T-helper 17 cell (primary cell): Measurements from ENCODE around the gene PHLPP2. TPM values are rescaled to one million over a fixed set of nuclear protein-coding genes. Genes with fewer than 3 reads are reported as not detected.
A peak's percentile ranks its signal among the peaks of the same experiment; 100 is the strongest.
"Not testable (repeated sequence)": the region's sequence is repeated elsewhere in the genome, so short reads cannot be mapped to it uniquely, and the experiment has no call there.

Experiments
- ATAC-seq: fragments of 150-1000 bp; cut with Tn5 transposase; 2 replicates; pipeline ENCODE4 v1.10.0; 2021; ENCODE audit warnings: mild to moderate bottlenecking, moderate library complexity
- DNase-seq, 3 donors: peaks; one replicate each; pipeline versions ENCODE4 v3.0.0 to v3.0.0-alpha.2; 2020 to 2021
- H3K9me3 ChIP-seq: one replicate; pipeline ENCODE4 v1.7.0; 2013; ENCODE audit warnings: low read length, mild to moderate bottlenecking; ENCODE audit not compliant: control insufficient read depth, poor library complexity, severe bottlenecking
- H3K27ac Mint-ChIP-seq: one replicate; pipeline ENCODE4 v1.8.0; 2022; ENCODE audit warnings: mild to moderate bottlenecking, moderate library complexity, mixed read lengths
- H3K27me3 Mint-ChIP-seq: one replicate; pipeline ENCODE4 v1.8.0; 2022; ENCODE audit warnings: mixed read lengths
- H3K36me3 Mint-ChIP-seq: one replicate; pipeline ENCODE4 v1.8.0; 2022; ENCODE audit warnings: low read depth, mixed read lengths
- H3K4me1 Mint-ChIP-seq: one replicate; pipeline ENCODE4 v1.8.0; 2022; ENCODE audit warnings: mild to moderate bottlenecking, mixed read lengths
- H3K4me3 Mint-ChIP-seq: one replicate; pipeline ENCODE4 v1.8.0; 2022; ENCODE audit warnings: mild to moderate bottlenecking, moderate library complexity, mixed read lengths
- total RNA-seq, 4 donors: library from RNA in 2 of 4; stranded (reverse) in 2 of 4; gene quantifications; one replicate each; pipeline ENCODE4 v1.2.3 and lab custom pipeline; 2022 to 2026

PHLPP2 gene
- total RNA-seq, 2 donors from 2014 or later, result 9.3 to 10.2 TPM

- no peaks in the 10 kb centered on the region for H3K27me3 Mint-ChIP-seq
- H3K9me3 ChIP-seq, result no peaks in the 10 kb centered on the region
- peaks cover 4% of the 10 kb centered on the region for H3K36me3 Mint-ChIP-seq
- no peak overlapping the region for H3K4me3 Mint-ChIP-seq
- H3K27ac Mint-ChIP-seq, result no peak overlapping the region
- no peak for ATAC-seq
- DNase-seq, result no peak
- peaks cover 2% of the 10 kb centered on the region for H3K4me1 Mint-ChIP-seq
These were observed 88.9 kb downstream of the PHLPP2 start for GRCh38 chr16:71635632-71636031.

GRCh38 chr16:71631776-71632175, 92.7 kb downstream of the PHLPP2 start:
- Mint-ChIP-seq H3K36me3 (peaks cover 2% of the 10 kb centered on the region), H3K27ac (no peak overlapping the region), H3K4me3 (no peak overlapping the region), H3K27me3 (peaks cover 11% of the 10 kb centered on the region), H3K4me1 (peaks cover 2% of the 10 kb centered on the region)
- no peaks in the 10 kb centered on the region for H3K9me3 ChIP-seq
- ATAC-seq, result no peak
- no peak for DNase-seq

DNA sequence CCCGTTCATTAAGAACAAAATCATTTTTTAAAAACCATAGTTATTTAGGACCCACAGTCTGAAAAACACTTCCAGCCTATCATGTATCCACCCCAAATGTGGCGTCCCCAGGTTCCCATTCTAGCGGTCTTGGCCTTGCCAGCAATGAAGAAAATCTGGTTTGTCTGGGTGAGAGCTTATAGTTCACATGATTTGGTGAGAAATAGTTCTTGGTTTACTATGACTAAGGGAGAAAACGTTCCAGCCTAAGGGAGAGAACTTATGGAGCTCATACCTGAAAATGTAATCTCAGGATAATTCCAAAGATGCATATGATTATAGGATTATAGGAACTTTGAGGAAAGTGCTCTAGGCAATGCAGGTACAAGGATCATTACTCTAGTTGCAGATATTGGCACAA, 93.7 kb downstream of the PHLPP2 start:
- Mint-ChIP-seq H3K4me3 (no peak overlapping the region), H3K36me3 (peaks cover 2% of the 10 kb centered on the region), H3K27ac (no peak overlapping the region), H3K4me1 (peaks cover 4% of the 10 kb centered on the region), H3K27me3 (peaks cover 11% of the 10 kb centered on the region)
- no peaks in the 10 kb centered on the region for H3K9me3 ChIP-seq
- ATAC-seq (no peak), DNase-seq (no peak)

DNA sequence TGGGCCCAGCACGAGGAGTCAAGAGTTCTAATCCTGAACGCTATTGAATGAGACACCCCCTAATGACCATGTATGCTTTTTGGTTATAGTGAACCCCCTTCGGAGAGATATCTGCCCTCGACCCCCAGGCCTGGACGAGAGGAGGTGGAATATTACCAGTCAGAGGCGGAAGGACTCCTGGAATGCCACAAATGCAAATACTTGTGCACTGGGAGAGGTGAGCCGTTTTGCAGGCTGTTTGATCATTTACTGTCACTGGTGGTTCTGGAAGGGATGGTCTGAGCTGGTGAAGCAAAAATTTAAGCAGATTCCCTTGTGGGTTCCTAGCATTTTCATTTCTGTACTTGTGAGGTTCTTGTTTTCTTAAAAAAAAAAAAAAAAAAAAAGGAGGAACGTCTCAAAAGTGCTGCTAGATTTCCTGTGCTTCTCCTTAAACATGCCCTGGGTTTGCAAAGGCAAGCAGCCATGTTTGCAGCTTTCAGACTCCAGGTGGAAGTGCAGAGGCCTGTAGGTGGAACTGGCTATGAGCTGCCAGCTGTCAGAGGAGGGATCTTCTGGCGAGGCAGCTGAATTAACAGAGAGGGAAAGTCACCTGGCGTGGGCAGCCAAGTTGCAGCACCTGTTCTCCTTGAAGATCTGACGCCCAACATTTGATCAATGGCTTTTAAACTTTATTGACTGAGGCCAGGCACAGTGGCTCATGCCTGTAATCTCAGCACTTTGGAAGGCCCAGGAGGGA, 95.1 kb downstream of the PHLPP2 start:
- no peak for DNase-seq
- no peak for ATAC-seq
- Mint-ChIP-seq H3K27ac (no peak overlapping the region), H3K27me3 (peaks cover 11% of the 10 kb centered on the region), H3K4me1 (peaks cover 4% of the 10 kb centered on the region), H3K36me3 (peaks cover 2% of the 10 kb centered on the region), H3K4me3 (no peak overlapping the region)
- no peaks in the 10 kb centered on the region for H3K9me3 ChIP-seq

- H3K9me3 ChIP-seq, result no peaks in the 10 kb centered on the region
- peaks cover 3% of the 10 kb centered on the region for H3K4me1 Mint-ChIP-seq
- ATAC-seq (no peak), DNase-seq (no peak)
- no peak overlapping the region for H3K27ac Mint-ChIP-seq
- H3K36me3 Mint-ChIP-seq, result peaks cover 1% of the 10 kb centered on the region
- peaks cover 11% of the 10 kb centered on the region for H3K27me3 Mint-ChIP-seq
- H3K4me3 Mint-ChIP-seq, result no peak overlapping the region
These were observed 95.7 kb downstream of the PHLPP2 start for GRCh38 chr16:71628810-71629209.

GRCh38 chr16:71627731-71628181, 96.7 kb downstream of the PHLPP2 start:
- no peaks in the 10 kb centered on the region for H3K9me3 ChIP-seq
- Mint-ChIP-seq H3K27me3 (peaks cover 11% of the 10 kb centered on the region), H3K4me3 (no peak overlapping the region), H3K27ac (no peak overlapping the region), H3K4me1 (peaks cover 2% of the 10 kb centered on the region), H3K36me3 (no peaks in the 10 kb centered on the region)
- no peak for DNase-seq
- ATAC-seq, result no peak

- Mint-ChIP-seq H3K27me3 (peaks cover 11% of the 10 kb centered on the region), H3K27ac (no peak overlapping the region), H3K4me3 (peak overlapping the region; percentile 63), H3K36me3 (no peaks in the 10 kb centered on the region), H3K4me1 (peaks cover 10% of the 10 kb centered on the region)
- no peaks in the 10 kb centered on the region for H3K9me3 ChIP-seq
- no peak for ATAC-seq
- no peak for DNase-seq
These were observed 97.7 kb downstream of the PHLPP2 start for GRCh38 chr16:71626858-71627213.

DNA sequence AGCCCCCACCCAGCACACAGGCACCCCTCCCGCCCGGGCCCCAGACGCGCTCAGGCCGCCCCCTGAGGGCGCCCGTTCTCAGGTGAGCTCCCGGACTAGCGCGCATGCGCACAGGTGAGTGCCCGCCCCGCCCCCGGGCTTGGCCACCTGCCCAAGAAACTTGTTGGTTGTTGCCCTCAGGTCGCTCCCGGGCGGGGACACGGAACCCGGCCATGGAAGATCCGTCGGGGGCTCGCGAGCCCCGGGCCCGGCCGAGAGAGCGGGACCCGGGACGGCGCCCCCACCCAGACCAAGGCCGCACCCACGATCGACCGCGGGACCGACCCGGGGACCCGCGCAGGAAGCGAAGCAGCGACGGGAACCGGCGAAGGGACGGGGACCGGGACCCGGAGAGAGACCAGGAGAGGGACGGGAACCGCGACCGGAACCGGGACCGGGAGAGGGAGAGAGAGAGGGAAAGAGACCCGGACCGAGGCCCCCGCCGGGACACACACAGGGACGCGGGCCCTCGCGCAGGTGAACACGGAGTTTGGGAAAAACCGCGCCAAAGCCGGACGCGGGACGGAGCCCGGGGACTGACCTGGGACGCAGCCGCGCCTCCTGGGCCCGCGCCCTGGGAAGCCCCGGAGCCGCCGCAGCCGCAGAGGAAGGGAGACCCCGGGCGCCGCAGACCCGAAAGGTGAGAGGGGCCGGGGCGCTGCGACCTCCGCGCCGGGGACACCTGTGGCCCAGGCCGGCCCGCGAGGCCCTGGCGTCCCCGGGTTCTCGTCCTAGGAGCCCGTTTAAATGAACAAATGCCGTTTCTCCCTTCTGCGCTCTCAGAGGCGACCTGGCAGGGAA, 98.3 kb downstream of the PHLPP2 start, which contains the start of gene MARVELD3:
Gene MARVELD3, plus strand, starts transcription at position 167 of the 840 bp plus-strand sequence. Its CDS starts 46 bp downstream, at position 213.
- ATAC-seq (peak; percentile 36), DNase-seq (peak in 2 of 3 donors; percentile 12 to 21)
- no peaks in the 10 kb centered on the region for H3K36me3 Mint-ChIP-seq
- peaks cover 11% of the 10 kb centered on the region for H3K4me1 Mint-ChIP-seq
- H3K27ac Mint-ChIP-seq, result no peak within 1 kb of the TSS
- peak within 1 kb of the TSS; percentile 63 for H3K4me3 Mint-ChIP-seq
- peaks cover 11% of the 10 kb centered on the region for H3K27me3 Mint-ChIP-seq
- no peaks in the 10 kb centered on the region for H3K9me3 ChIP-seq

- peaks cover 11% of the 10 kb centered on the region for H3K27me3 Mint-ChIP-seq
- peaks cover 11% of the 10 kb centered on the region for H3K4me1 Mint-ChIP-seq
- no peaks in the 10 kb centered on the region for H3K9me3 ChIP-seq
- no peak overlapping the region for H3K27ac Mint-ChIP-seq
- ATAC-seq (no peak), DNase-seq (no peak)
- H3K4me3 Mint-ChIP-seq, result peak overlapping the region; percentile 46
- no peaks in the 10 kb centered on the region for H3K36me3 Mint-ChIP-seq
These were observed 99.2 kb downstream of the PHLPP2 start for GRCh38 chr16:71625113-71625850.

GRCh38 chr16:71623597-71623996, 100.9 kb downstream of the PHLPP2 start:
- Mint-ChIP-seq H3K36me3 (no peaks in the 10 kb centered on the region), H3K27ac (no peak overlapping the region), H3K4me1 (peaks cover 11% of the 10 kb centered on the region), H3K27me3 (peaks cover 12% of the 10 kb centered on the region), H3K4me3 (no peak overlapping the region)
- no peak for ATAC-seq
- H3K9me3 ChIP-seq, result no peaks in the 10 kb centered on the region
- DNase-seq, result no peak

DNA sequence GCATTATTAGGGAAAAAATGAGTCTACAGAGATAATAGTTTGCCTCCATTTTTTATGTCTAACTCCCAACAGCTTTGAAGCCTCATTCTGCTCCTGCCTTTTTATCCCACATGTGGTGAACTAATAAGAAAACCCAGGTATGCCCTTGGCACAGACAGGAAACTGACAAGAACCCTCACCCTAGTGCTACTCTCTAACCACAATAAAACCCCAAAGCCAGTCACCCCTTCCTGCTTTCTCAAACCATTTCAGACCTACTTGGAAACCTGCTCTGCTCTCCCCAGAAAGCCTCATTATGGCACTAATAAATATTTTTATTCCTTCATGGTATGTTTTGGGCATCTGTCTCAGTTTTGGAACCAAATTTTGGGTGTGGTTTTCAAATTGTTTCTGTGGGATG, 102.4 kb downstream of the PHLPP2 start:
- H3K36me3 Mint-ChIP-seq, result no peaks in the 10 kb centered on the region

GRCh38 chr16:71618429-71618828, 106.1 kb downstream of the PHLPP2 start:
- ATAC-seq, result no peak
- Mint-ChIP-seq H3K27ac (no peak overlapping the region), H3K4me1 (peaks cover 10% of the 10 kb centered on the region), H3K36me3 (no peaks in the 10 kb centered on the region), H3K27me3 (peaks cover 26% of the 10 kb centered on the region), H3K4me3 (no peak overlapping the region)
- H3K9me3 ChIP-seq, result no peaks in the 10 kb centered on the region
- no peak for DNase-seq

More for the DNA sequence above, 102.4 kb downstream of the PHLPP2 start:
- peaks cover 11% of the 10 kb centered on the region for H3K4me1 Mint-ChIP-seq
- peak; percentile 66 for ATAC-seq
- peak overlapping the region; percentile 13 for H3K4me3 Mint-ChIP-seq
- DNase-seq, result no peak
- H3K27ac Mint-ChIP-seq, result no peak overlapping the region
- H3K27me3 Mint-ChIP-seq, result peaks cover 13% of the 10 kb centered on the region
- H3K9me3 ChIP-seq, result no peaks in the 10 kb centered on the region

GRCh38 chr16:71614956-71615355, 109.5 kb downstream of the PHLPP2 start:
- DNase-seq, H3K36me3 Mint-ChIP-seq, H3K27ac Mint-ChIP-seq, H3K4me3 Mint-ChIP-seq, ATAC-seq, H3K4me1 Mint-ChIP-seq, H3K9me3 ChIP-seq: not testable (repeated sequence)
- H3K27me3 Mint-ChIP-seq, result peaks cover 40% of the 10 kb centered on the region
